ENCODE results near the gene OR10A4.
A peak's percentile ranks its signal among the peaks of the same experiment; 100 is the strongest.
"Not testable (repeated sequence)": the region's sequence is repeated elsewhere in the genome, so short reads cannot be mapped to it uniquely, and the experiment has no call there.

Gene OR10A4
- total RNA-seq = 0 reads per million in 2 donors

GRCh38 chr11:6876325-6876724, at the start of gene OR10A4:
Gene OR10A4, plus strand, starts transcription at chr11:6876625. Its CDS starts 23 bp downstream, at chr11:6876648.
- no peak for DNase-seq

- DNase-seq = no peak
Measured at GRCh38 chr11:6828103-6828502, 48.3 kb upstream of the OR10A4 start.

- DNase-seq = no peak
Measured at GRCh38 chr11:6833356-6833755, 43.1 kb upstream of the OR10A4 start.

GRCh38 chr11:6834021-6834420, 42.4 kb upstream of the OR10A4 start:
- DNase-seq = no peak

- peak in 1 of 5 experiments; percentile 5 for DNase-seq
Measured at GRCh38 chr11:6841694-6842093, 34.7 kb upstream of the OR10A4 start.

- no peak for DNase-seq
Measured at GRCh38 chr11:6843670-6844069, 32.8 kb upstream of the OR10A4 start.

GRCh38 chr11:6844356-6844755, 32.1 kb upstream of the OR10A4 start:
- DNase-seq = no peak

GRCh38 chr11:6845383-6845782, 31.0 kb upstream of the OR10A4 start, which contains the start of gene OR10A5:
Gene OR10A5, plus strand, starts transcription at chr11:6845683. Its CDS starts 0 bp downstream, at chr11:6845683.
- DNase-seq = no peak

GRCh38 chr11:6850526-6850925, 25.9 kb upstream of the OR10A4 start:
- no peak for DNase-seq

- not testable (repeated sequence) for DNase-seq
Measured at GRCh38 chr11:6854801-6855200, 21.6 kb upstream of the OR10A4 start.

GRCh38 chr11:6855971-6856541, 20.4 kb upstream of the OR10A4 start:
- DNase-seq = no peak

GRCh38 chr11:6856871-6857270, 19.6 kb upstream of the OR10A4 start:
- peak in 1 of 5 experiments; percentile 52 for DNase-seq

GRCh38 chr11:6862961-6863360, 13.5 kb upstream of the OR10A4 start, which contains the start of gene OR10A2:
Gene OR10A2, plus strand, starts transcription at chr11:6863057. Its CDS starts 6,698 bp downstream, at chr11:6869755.
- no peak for DNase-seq

GRCh38 chr11:6864438-6864837, 12.0 kb upstream of the OR10A4 start:
- DNase-seq = no peak

- no peak for DNase-seq
Measured at GRCh38 chr11:6871278-6871677, 5.1 kb upstream of the OR10A4 start.

GRCh38 chr11:6875761-6876160, 664 bp upstream of the OR10A4 start:
- DNase-seq = no peak

- DNase-seq = no peak
Measured at GRCh38 chr11:6876914-6877313, 489 bp downstream of the OR10A4 start.

GRCh38 chr11:6882751-6883150, 6.3 kb downstream of the OR10A4 start:
- DNase-seq = no peak

GRCh38 chr11:6887711-6888110, 11.3 kb downstream of the OR10A4 start:
- DNase-seq = not testable (repeated sequence)

GRCh38 chr11:6888830-6889229, 12.4 kb downstream of the OR10A4 start:
- DNase-seq = no peak

GRCh38 chr11:6889835-6890234, 13.4 kb downstream of the OR10A4 start:
- no peak for DNase-seq

GRCh38 chr11:6892400-6892799, 16.0 kb downstream of the OR10A4 start, which contains the start of gene OR2D2:
Gene OR2D2, minus strand, starts transcription at chr11:6892500. Its CDS starts 0 bp downstream, at chr11:6892500.
- no peak for DNase-seq

- DNase-seq = no peak
Measured at GRCh38 chr11:6894097-6894496, 17.7 kb downstream of the OR10A4 start.

GRCh38 chr11:6895010-6895409, 18.6 kb downstream of the OR10A4 start:
- peak in 1 of 5 experiments; percentile 50 for DNase-seq

GRCh38 chr11:6898911-6899310, 22.5 kb downstream of the OR10A4 start:
- no peak for DNase-seq

Measured in T-helper 2 cell (primary cell).